NCI-H1048 (cell line): Measurements from ENCODE around the gene SLC30A1.
"Not testable (repeated sequence)": the region's sequence is repeated elsewhere in the genome, so short reads cannot be mapped to it uniquely, and the experiment has no call there.

ENCODE experiments used
- DNase-seq: peaks from one replicate; lab custom pipeline; 2025; lab: John Stamatoyannopoulos, UW

The SLC30A1 gene

GRCh38 chr1:211547710-211548109 lies 31.3 kb downstream of the SLC30A1 start:
- DNase-seq = no peak

- no peak for DNase-seq
Observed at GRCh38 chr1:211546543-211546942, 32.4 kb downstream of the SLC30A1 start.

- no peak for DNase-seq
Observed at GRCh38 chr1:211543025-211543424, 35.9 kb downstream of the SLC30A1 start.

GRCh38 chr1:211541720-211542477 lies 37.1 kb downstream of the SLC30A1 start:
- no peak for DNase-seq

GRCh38 chr1:211541278-211541677 lies 37.7 kb downstream of the SLC30A1 start:
- no peak for DNase-seq

- DNase-seq = not testable (repeated sequence)
Observed at GRCh38 chr1:211540824-211541223, 38.1 kb downstream of the SLC30A1 start.

GRCh38 chr1:211538287-211538686 lies 40.7 kb downstream of the SLC30A1 start:
- no peak for DNase-seq

- no peak for DNase-seq
Observed at GRCh38 chr1:211537253-211537652, 41.7 kb downstream of the SLC30A1 start.

GRCh38 chr1:211536606-211537005 lies 42.4 kb downstream of the SLC30A1 start:
- no peak for DNase-seq

GRCh38 chr1:211535346-211535745 lies 43.6 kb downstream of the SLC30A1 start:
- DNase-seq = no peak

- DNase-seq = no peak
Observed at GRCh38 chr1:211534545-211535291, 44.2 kb downstream of the SLC30A1 start.

- no peak for DNase-seq
Observed at GRCh38 chr1:211532088-211532444, 46.9 kb downstream of the SLC30A1 start.

GRCh38 chr1:211531194-211532087 lies 47.5 kb downstream of the SLC30A1 start:
- no peak for DNase-seq

GRCh38 chr1:211530102-211530501 lies 48.9 kb downstream of the SLC30A1 start:
- DNase-seq = no peak

GRCh38 chr1:211529453-211529852 lies 49.5 kb downstream of the SLC30A1 start:
- no peak for DNase-seq

- DNase-seq = no peak
Observed at GRCh38 chr1:211529011-211529410, 50.0 kb downstream of the SLC30A1 start.

- DNase-seq = no peak
Observed at GRCh38 chr1:211527888-211528287, 51.1 kb downstream of the SLC30A1 start.

GRCh38 chr1:211527006-211527405 lies 52.0 kb downstream of the SLC30A1 start:
- no peak for DNase-seq

GRCh38 chr1:211526101-211526500 lies 52.9 kb downstream of the SLC30A1 start:
- DNase-seq = no peak

GRCh38 chr1:211525101-211525676 lies 53.8 kb downstream of the SLC30A1 start:
- DNase-seq = no peak

GRCh38 chr1:211524521-211524920 lies 54.4 kb downstream of the SLC30A1 start:
- DNase-seq = no peak

GRCh38 chr1:211522804-211523203 lies 56.2 kb downstream of the SLC30A1 start:
- DNase-seq = no peak
